Liver (tissue), 9 donors: ENCODE results near the gene MGME1. TPM values are rescaled to one million over a fixed set of nuclear protein-coding genes. Genes with fewer than 3 reads are reported as not detected.

Experiments
- DNase-seq: peaks from one replicate; pipeline ENCODE4 v3.0.0-alpha.2; 2017; ENCODE audit warnings: low spot score
- H3K27ac ChIP-seq, 2 donors: one replicate each; pipeline ENCODE4 v1.7.0; 2013; ENCODE audit warnings: inconsistent platforms in 2 of 2, low read length in 2 of 2, control low read depth in 1 of 2, low read depth in 1 of 2, mild to moderate bottlenecking in 1 of 2
- H3K27me3 ChIP-seq, 4 donors: one replicate each; pipeline versions ENCODE4 v1.6.1 to v1.7.0; 2013; ENCODE audit warnings: low read length in 3 of 4, inconsistent platforms in 1 of 4, mild to moderate bottlenecking in 1 of 4, moderate library complexity in 1 of 4; ENCODE audit not compliant: control insufficient read depth in 4 of 4, insufficient read depth in 4 of 4
- H3K36me3 ChIP-seq, 4 donors: one replicate each; pipeline versions ENCODE4 v1.6.1 to v1.7.0; 2013; ENCODE audit warnings: low read length in 3 of 4, mild to moderate bottlenecking in 3 of 4, low read depth in 1 of 4, moderate library complexity in 1 of 4; ENCODE audit not compliant: control insufficient read depth in 4 of 4, insufficient read depth in 3 of 4
- H3K4me1 ChIP-seq, 4 donors: one replicate each; pipeline versions ENCODE4 v1.6.1 to v1.7.0; 2013; ENCODE audit warnings: low read length in 3 of 4, mild to moderate bottlenecking in 3 of 4, moderate library complexity in 1 of 4; ENCODE audit not compliant: control insufficient read depth in 4 of 4, insufficient read depth in 4 of 4
- H3K4me3 ChIP-seq, 3 donors: one replicate each; pipeline versions ENCODE4 v1.6.1 to v1.7.0; 2013; ENCODE audit warnings: low read length in 3 of 3, control low read depth in 1 of 3, low read depth in 1 of 3, mild to moderate bottlenecking in 1 of 3
- H3K9ac ChIP-seq, 2 donors: one replicate each; pipeline ENCODE4 v1.7.0; 2013; ENCODE audit warnings: low read length in 2 of 2, mild to moderate bottlenecking in 2 of 2, moderate library complexity in 2 of 2, control low read depth in 1 of 2, low read depth in 1 of 2
- H3K9me3 ChIP-seq, 4 donors: one replicate each; pipeline versions ENCODE4 v1.6.1 to v1.7.0; 2013; ENCODE audit warnings: low read length in 3 of 4; ENCODE audit not compliant: control insufficient read depth in 4 of 4
- ATF3 ChIP-seq: IDR thresholded peaks from 2 replicates; pipeline ENCODE4 v1.6.1; 2016; ENCODE audit warnings: antibody characterized with exemption
- EGR1 ChIP-seq, 2 donors: IDR thresholded peaks; 2 replicates each; pipeline ENCODE4 v1.6.1; 2016 to 2018; ENCODE audit warnings: antibody characterized with exemption in 2 of 2, low read depth in 2 of 2
- FOXA1 ChIP-seq: IDR thresholded peaks from 2 replicates; pipeline ENCODE4 v1.6.1; 2016; ENCODE audit warnings: antibody characterized with exemption
- FOXA2 ChIP-seq: IDR thresholded peaks from 2 replicates; pipeline ENCODE4 v1.6.1; 2016; ENCODE audit warnings: antibody characterized with exemption
- HNF4A ChIP-seq, 2 donors: conservative IDR thresholded peaks; 2 replicates each; pipeline ENCODE4 v1.6.1; 2016; ENCODE audit warnings: antibody characterized with exemption in 2 of 2, mild to moderate bottlenecking in 2 of 2
- HNF4G ChIP-seq: IDR thresholded peaks from 2 replicates; pipeline ENCODE4 v1.6.1; 2016; ENCODE audit warnings: antibody characterized with exemption
- JUND ChIP-seq, 2 donors: IDR thresholded peaks; 2 replicates each; pipeline ENCODE4 v1.6.1; 2016; ENCODE audit warnings: antibody characterized with exemption in 2 of 2
- NR2F2 ChIP-seq: IDR thresholded peaks from 2 replicates; pipeline ENCODE4 v1.6.1; 2016; ENCODE audit warnings: antibody characterized with exemption
- RAD21 ChIP-seq, 2 donors: IDR thresholded peaks; 2 replicates each; pipeline ENCODE4 v1.6.1; 2016; ENCODE audit warnings: antibody characterized with exemption in 2 of 2, mild to moderate bottlenecking in 2 of 2
- RXRA ChIP-seq, 2 donors: IDR thresholded peaks; 2 replicates each; pipeline ENCODE4 v1.6.1; 2017 to 2018; ENCODE audit warnings: antibody characterized with exemption in 2 of 2, mild to moderate bottlenecking in 1 of 2
- SP1 ChIP-seq: IDR thresholded peaks from 2 replicates; pipeline ENCODE4 v1.6.1; 2018; ENCODE audit warnings: antibody characterized with exemption, mild to moderate bottlenecking
- TAF1 ChIP-seq: conservative IDR thresholded peaks from 2 replicates; pipeline ENCODE4 v1.6.1; 2016; ENCODE audit warnings: antibody characterized with exemption, mild to moderate bottlenecking
- YY1 ChIP-seq: IDR thresholded peaks from 2 replicates; pipeline ENCODE4 v1.6.1; 2016; ENCODE audit warnings: antibody characterized with exemption, mild to moderate bottlenecking
- WGBS: extraction: QIAGEN DNeasy Blood & Tissue Kit; methylation state at CpG from one replicate; pipeline ENCODE4 v1.1.7; 2013; 5-methylcytosine and 5-hydroxymethylcytosine counted together
- polyA plus RNA-seq, 2 donors: library from polyadenylated mRNA; stranded (reverse) in 1 of 2; unstranded in 1 of 2; fragments of 200-250 nt in 1 of 2; fragments of >200 nt in 1 of 2; fragmentation: Nextera tagmentation in 1 of 2; extraction: Ambion mirVana in 1 of 2; gene quantifications; one replicate each; pipeline versions ENCODE4 v1.2.1 to v1.2.3, GENCODE V29; 2013 to 2015
- total RNA-seq, 2 donors: library from RNA; depleted of rRNA; stranded (reverse); fragments of >200 nt; gene quantifications; one replicate each; pipeline ENCODE4 v1.2.3, GENCODE V29; 2014
- TF ChIP-seq, protein P1 (sequence below): IDR thresholded peaks from 2 replicates; pipeline ENCODE4 v1.6.1; 2016; ENCODE audit warnings: antibody characterized with exemption
- TF ChIP-seq, protein P2 (sequence below): fragments of 150-350 bp; IDR thresholded peaks from 2 replicates; pipeline ENCODE4 v1.5.1; 2017; ENCODE audit warnings: improper control_type of control experiment, low read depth, low read length; ENCODE audit not compliant: missing input control
- TF ChIP-seq, protein P3 (sequence below): IDR thresholded peaks from 2 replicates; pipeline ENCODE4 v1.6.1; 2016; ENCODE audit warnings: antibody characterized with exemption, mild to moderate bottlenecking
- donor health status: healthy.
- donor health status: healthy.
- donor health status: healthy.
- donor health status: healthy.
- donor health status: healthy.

The MGME1 gene
- total and polyA plus RNA-seq, 4 donors, result 4.2 to 26.8 (median 6.7) TPM

GRCh38 chr20:17993546-17993945 is 24.7 kb downstream of the MGME1 start:
- Histone ChIP-seq H3K9ac (no peak overlapping the region), H3K27ac (no peak overlapping the region), H3K9me3 (no peaks in the 10 kb centered on the region), H3K4me3 (no peak overlapping the region), H3K36me3 (no peaks in the 10 kb centered on the region), H3K4me1 (peaks cover 0 to 7% (median 2%) of the 10 kb centered on the region in 4 donors), H3K27me3 (no peaks in the 10 kb centered on the region)
- no peak for TF ChIP-seq RXRA (IDR thresholded peaks at IDR 0.05)
- TF ChIP-seq HNF4A (conservative IDR thresholded peaks at IDR 0.05), result no peak
- no peak for TF ChIP-seq YY1
- no peak for TF ChIP-seq JUND (IDR thresholded peaks at IDR 0.05)
- TF ChIP-seq, protein P1, sequence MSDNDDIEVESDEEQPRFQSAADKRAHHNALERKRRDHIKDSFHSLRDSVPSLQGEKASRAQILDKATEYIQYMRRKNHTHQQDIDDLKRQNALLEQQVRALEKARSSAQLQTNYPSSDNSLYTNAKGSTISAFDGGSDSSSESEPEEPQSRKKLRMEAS, result no peak
- no peak for TF ChIP-seq FOXA1
- TF ChIP-seq HNF4G, result no peak
- TF ChIP-seq FOXA2, result no peak
- TF ChIP-seq, protein P2, sequence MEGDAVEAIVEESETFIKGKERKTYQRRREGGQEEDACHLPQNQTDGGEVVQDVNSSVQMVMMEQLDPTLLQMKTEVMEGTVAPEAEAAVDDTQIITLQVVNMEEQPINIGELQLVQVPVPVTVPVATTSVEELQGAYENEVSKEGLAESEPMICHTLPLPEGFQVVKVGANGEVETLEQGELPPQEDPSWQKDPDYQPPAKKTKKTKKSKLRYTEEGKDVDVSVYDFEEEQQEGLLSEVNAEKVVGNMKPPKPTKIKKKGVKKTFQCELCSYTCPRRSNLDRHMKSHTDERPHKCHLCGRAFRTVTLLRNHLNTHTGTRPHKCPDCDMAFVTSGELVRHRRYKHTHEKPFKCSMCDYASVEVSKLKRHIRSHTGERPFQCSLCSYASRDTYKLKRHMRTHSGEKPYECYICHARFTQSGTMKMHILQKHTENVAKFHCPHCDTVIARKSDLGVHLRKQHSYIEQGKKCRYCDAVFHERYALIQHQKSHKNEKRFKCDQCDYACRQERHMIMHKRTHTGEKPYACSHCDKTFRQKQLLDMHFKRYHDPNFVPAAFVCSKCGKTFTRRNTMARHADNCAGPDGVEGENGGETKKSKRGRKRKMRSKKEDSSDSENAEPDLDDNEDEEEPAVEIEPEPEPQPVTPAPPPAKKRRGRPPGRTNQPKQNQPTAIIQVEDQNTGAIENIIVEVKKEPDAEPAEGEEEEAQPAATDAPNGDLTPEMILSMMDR, result no peak
- TF ChIP-seq NR2F2, result no peak
- TF ChIP-seq, protein P3, sequence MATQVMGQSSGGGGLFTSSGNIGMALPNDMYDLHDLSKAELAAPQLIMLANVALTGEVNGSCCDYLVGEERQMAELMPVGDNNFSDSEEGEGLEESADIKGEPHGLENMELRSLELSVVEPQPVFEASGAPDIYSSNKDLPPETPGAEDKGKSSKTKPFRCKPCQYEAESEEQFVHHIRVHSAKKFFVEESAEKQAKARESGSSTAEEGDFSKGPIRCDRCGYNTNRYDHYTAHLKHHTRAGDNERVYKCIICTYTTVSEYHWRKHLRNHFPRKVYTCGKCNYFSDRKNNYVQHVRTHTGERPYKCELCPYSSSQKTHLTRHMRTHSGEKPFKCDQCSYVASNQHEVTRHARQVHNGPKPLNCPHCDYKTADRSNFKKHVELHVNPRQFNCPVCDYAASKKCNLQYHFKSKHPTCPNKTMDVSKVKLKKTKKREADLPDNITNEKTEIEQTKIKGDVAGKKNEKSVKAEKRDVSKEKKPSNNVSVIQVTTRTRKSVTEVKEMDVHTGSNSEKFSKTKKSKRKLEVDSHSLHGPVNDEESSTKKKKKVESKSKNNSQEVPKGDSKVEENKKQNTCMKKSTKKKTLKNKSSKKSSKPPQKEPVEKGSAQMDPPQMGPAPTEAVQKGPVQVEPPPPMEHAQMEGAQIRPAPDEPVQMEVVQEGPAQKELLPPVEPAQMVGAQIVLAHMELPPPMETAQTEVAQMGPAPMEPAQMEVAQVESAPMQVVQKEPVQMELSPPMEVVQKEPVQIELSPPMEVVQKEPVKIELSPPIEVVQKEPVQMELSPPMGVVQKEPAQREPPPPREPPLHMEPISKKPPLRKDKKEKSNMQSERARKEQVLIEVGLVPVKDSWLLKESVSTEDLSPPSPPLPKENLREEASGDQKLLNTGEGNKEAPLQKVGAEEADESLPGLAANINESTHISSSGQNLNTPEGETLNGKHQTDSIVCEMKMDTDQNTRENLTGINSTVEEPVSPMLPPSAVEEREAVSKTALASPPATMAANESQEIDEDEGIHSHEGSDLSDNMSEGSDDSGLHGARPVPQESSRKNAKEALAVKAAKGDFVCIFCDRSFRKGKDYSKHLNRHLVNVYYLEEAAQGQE, result no peak
- TF ChIP-seq TAF1, result no peak
- no peak for TF ChIP-seq EGR1 (IDR thresholded peaks at IDR 0.05; ENCODE audit: low read depth in 2 of 2)
- no peak for TF ChIP-seq SP1
- no peak for TF ChIP-seq ATF3
- no peak for DNase-seq
- 92% methylated on average over 3 of the region's 3 CpGs for WGBS

GRCh38 chr20:17995967-17996819 is 27.4 kb downstream of the MGME1 start:
- H3K4me1 ChIP-seq, result peaks cover 0 to 7% (median 3%) of the 10 kb centered on the region in 4 donors
- DNase-seq, result no peak
- WGBS, result 22% methylated on average over 16 of the region's 16 CpGs
- no peaks in the 10 kb centered on the region for H3K36me3 ChIP-seq
- TF ChIP-seq RAD21 (IDR thresholded peaks at IDR 0.05) (peak; percentile 95 to 96), SP1 (no peak), HNF4G (no peak), TAF1 (no peak)
- TF ChIP-seq, protein P2, result peak; percentile 98
- no peaks in the 10 kb centered on the region for H3K9me3 ChIP-seq
- H3K27ac ChIP-seq, result no peak overlapping the region
- no peaks in the 10 kb centered on the region for H3K27me3 ChIP-seq
- peak overlapping the region; percentile 26 to 61 for H3K9ac ChIP-seq
- no peak overlapping the region for H3K4me3 ChIP-seq
